MM.1S (cell line): Measurements from ENCODE around the gene BBX.

Experiments
- DNase-seq: peaks from one replicate; pipeline ENCODE4 v3.0.0-alpha.2; 2015
- H2AFZ ChIP-seq: fragments of 300-600 bp; sonication (generic); 2 replicates; pipeline ENCODE4 v1.6.0; 2016; ENCODE audit warnings: antibody characterized with exemption, low read length
- H3F3A ChIP-seq: fragments of 300-600 bp; sonication (generic); 2 replicates; pipeline ENCODE4 v1.6.1; 2016; ENCODE audit warnings: mild to moderate bottlenecking, antibody characterized with exemption, low read length, moderate library complexity, mixed read lengths; ENCODE audit not compliant: insufficient read depth
- H3K27ac ChIP-seq: fragments of 300-600 bp; sonication (generic); 2 replicates; pipeline ENCODE4 v1.5.1; 2016; ENCODE audit warnings: mild to moderate bottlenecking, low read length
- H3K27me3 ChIP-seq: fragments of 300-600 bp; sonication (generic); replicated peaks from 2 replicates; pipeline ENCODE4 v1.6.0; 2016; ENCODE audit warnings: low read length; ENCODE audit not compliant: insufficient read depth
- H3K36me3 ChIP-seq: fragments of 300-600 bp; sonication (generic); replicated peaks from 2 replicates; pipeline ENCODE4 v1.6.1; 2016; ENCODE audit warnings: mild to moderate bottlenecking, low read length, mixed read lengths; ENCODE audit not compliant: insufficient read depth
- H3K4me1 ChIP-seq: fragments of 300-600 bp; sonication (generic); 2 replicates; pipeline ENCODE4 v1.6.1; 2016; ENCODE audit warnings: low read length, mixed read lengths
- H3K4me2 ChIP-seq: fragments of 300-600 bp; sonication (generic); 2 replicates; pipeline ENCODE4 v1.6.0; 2016; ENCODE audit warnings: low read depth, low read length
- H3K4me3 ChIP-seq: fragments of 300-600 bp; sonication (generic); 2 replicates; pipeline ENCODE4 v1.5.1; 2016; ENCODE audit warnings: low read length, mixed read lengths
- H3K79me2 ChIP-seq: fragments of 300-600 bp; sonication (generic); 2 replicates; pipeline ENCODE4 v1.6.1; 2016; ENCODE audit warnings: mixed run types, low read length, mixed read lengths
- H3K9ac ChIP-seq: fragments of 300-600 bp; sonication (generic); 2 replicates; pipeline ENCODE4 v1.6.1; 2016; ENCODE audit warnings: low read length, mixed read lengths
- H3K9me2 ChIP-seq: fragments of 300-600 bp; sonication (generic); replicated peaks from 2 replicates; pipeline ENCODE4 v1.6.1; 2016; ENCODE audit warnings: mild to moderate bottlenecking, low read length, mixed read lengths; ENCODE audit not compliant: insufficient read depth
- H3K9me3 ChIP-seq: fragments of 300-600 bp; sonication (generic); replicated peaks from 2 replicates; pipeline ENCODE4 v1.6.1; 2016; ENCODE audit warnings: mild to moderate bottlenecking, low read length, mixed read lengths; ENCODE audit not compliant: insufficient read depth
- H4K20me1 ChIP-seq: fragments of 300-600 bp; sonication (generic); 2 replicates; pipeline ENCODE4 v1.6.1; 2016; ENCODE audit warnings: mild to moderate bottlenecking, low read length, moderate library complexity, mixed read lengths; ENCODE audit not compliant: insufficient read depth
- EZH2 ChIP-seq: fragments of 300-600 bp; sonication (generic); optimal IDR thresholded peaks from 2 replicates; pipeline ENCODE3; 2017; ENCODE audit warnings: low read depth, mild to moderate bottlenecking, antibody characterized with exemption, low read length, mixed read lengths
- EZH2phosphoT487 ChIP-seq: fragments of 300-600 bp; sonication (generic); IDR thresholded peaks from 2 replicates; pipeline ENCODE4 v1.6.1; 2018; ENCODE audit warnings: antibody characterized with exemption, low read length
- TF ChIP-seq, protein P1 (sequence below): fragments of 300-600 bp; sonication (generic); IDR thresholded peaks from 2 replicates; pipeline ENCODE4 v1.5.1; 2016; ENCODE audit warnings: antibody characterized with exemption, low read length, mixed read lengths

Gene BBX

GRCh38 chr3:107810171-107811071, 287.7 kb downstream of the BBX start:
- H3K27ac ChIP-seq = no peak overlapping the region
- no peak overlapping the region for H3K9ac ChIP-seq
- H3K4me2 ChIP-seq = no peak overlapping the region
- no peaks in the 10 kb centered on the region for H3K79me2 ChIP-seq
- H3K27me3 ChIP-seq = no peaks in the 10 kb centered on the region
- no peak for TF ChIP-seq EZH2
- TF ChIP-seq EZH2phosphoT487 = no peak
- TF ChIP-seq, protein P1, sequence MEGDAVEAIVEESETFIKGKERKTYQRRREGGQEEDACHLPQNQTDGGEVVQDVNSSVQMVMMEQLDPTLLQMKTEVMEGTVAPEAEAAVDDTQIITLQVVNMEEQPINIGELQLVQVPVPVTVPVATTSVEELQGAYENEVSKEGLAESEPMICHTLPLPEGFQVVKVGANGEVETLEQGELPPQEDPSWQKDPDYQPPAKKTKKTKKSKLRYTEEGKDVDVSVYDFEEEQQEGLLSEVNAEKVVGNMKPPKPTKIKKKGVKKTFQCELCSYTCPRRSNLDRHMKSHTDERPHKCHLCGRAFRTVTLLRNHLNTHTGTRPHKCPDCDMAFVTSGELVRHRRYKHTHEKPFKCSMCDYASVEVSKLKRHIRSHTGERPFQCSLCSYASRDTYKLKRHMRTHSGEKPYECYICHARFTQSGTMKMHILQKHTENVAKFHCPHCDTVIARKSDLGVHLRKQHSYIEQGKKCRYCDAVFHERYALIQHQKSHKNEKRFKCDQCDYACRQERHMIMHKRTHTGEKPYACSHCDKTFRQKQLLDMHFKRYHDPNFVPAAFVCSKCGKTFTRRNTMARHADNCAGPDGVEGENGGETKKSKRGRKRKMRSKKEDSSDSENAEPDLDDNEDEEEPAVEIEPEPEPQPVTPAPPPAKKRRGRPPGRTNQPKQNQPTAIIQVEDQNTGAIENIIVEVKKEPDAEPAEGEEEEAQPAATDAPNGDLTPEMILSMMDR = no peak
- no peak overlapping the region for H2AFZ ChIP-seq
- no peak for DNase-seq
- H4K20me1 ChIP-seq = no peaks in the 10 kb centered on the region
- H3K36me3 ChIP-seq = no peaks in the 10 kb centered on the region
- H3K9me3 ChIP-seq = no peaks in the 10 kb centered on the region
- no peaks in the 10 kb centered on the region for H3K9me2 ChIP-seq
- H3F3A ChIP-seq = no peaks in the 10 kb centered on the region
- no peaks in the 10 kb centered on the region for H3K4me1 ChIP-seq
- H3K4me3 ChIP-seq = no peak overlapping the region

- Histone ChIP-seq H2AFZ (no peak overlapping the region), H3K9ac (no peak overlapping the region), H3K9me2 (no peaks in the 10 kb centered on the region), H4K20me1 (no peaks in the 10 kb centered on the region), H3K4me2 (no peak overlapping the region), H3K27ac (no peak overlapping the region), H3K36me3 (no peaks in the 10 kb centered on the region), H3F3A (no peaks in the 10 kb centered on the region), H3K4me1 (no peaks in the 10 kb centered on the region), H3K79me2 (no peaks in the 10 kb centered on the region), H3K4me3 (no peak overlapping the region), H3K27me3 (no peaks in the 10 kb centered on the region), H3K9me3 (no peaks in the 10 kb centered on the region)
- DNase-seq = no peak
- TF ChIP-seq, protein P1 = no peak
- no peak for TF ChIP-seq EZH2
- no peak for TF ChIP-seq EZH2phosphoT487
Observed at GRCh38 chr3:107813026-107813425, 290.3 kb downstream of the BBX start.

DNA sequence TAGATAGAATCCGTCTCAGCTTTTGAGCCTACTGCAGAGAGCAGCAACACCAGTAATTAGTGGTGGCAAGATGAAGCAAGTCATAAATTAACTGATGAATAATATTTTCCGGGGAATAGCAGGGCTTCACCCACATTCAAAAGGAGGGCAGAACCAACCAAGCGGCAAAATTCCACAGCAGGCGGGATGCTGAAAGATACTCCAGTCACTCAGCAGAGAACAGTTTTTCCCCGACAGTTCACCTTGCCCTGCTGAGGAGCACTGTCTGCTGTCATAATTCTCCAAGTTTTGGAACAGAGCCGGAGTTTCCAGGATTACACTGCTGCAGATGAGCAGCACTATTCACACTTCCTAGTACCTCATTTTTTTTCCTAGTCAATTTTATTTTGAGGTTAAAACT, 293.3 kb downstream of the BBX start:
- H3K4me1 ChIP-seq = no peaks in the 10 kb centered on the region
- TF ChIP-seq, protein P1 = no peak
- TF ChIP-seq EZH2 (no peak), EZH2phosphoT487 (no peak)
- no peak overlapping the region for H3K27ac ChIP-seq
- H3F3A ChIP-seq = no peaks in the 10 kb centered on the region
- no peaks in the 10 kb centered on the region for H3K9me3 ChIP-seq
- H3K79me2 ChIP-seq = no peaks in the 10 kb centered on the region
- H3K9ac ChIP-seq = no peak overlapping the region
- no peak for DNase-seq
- H3K9me2 ChIP-seq = no peaks in the 10 kb centered on the region
- no peak overlapping the region for H3K4me2 ChIP-seq
- no peaks in the 10 kb centered on the region for H4K20me1 ChIP-seq
- H2AFZ ChIP-seq = no peak overlapping the region
- no peak overlapping the region for H3K4me3 ChIP-seq
- H3K36me3 ChIP-seq = no peaks in the 10 kb centered on the region
- H3K27me3 ChIP-seq = no peaks in the 10 kb centered on the region
